Stomach (tissue), 4 donors: ENCODE measurements around the gene IGHMBP2.

Experiments used
- CTCF ChIP-seq, 7 experiments: fragments of 450-650 bp in 4 of 7; fragments of 200-600 bp in 3 of 7; sonication (generic) in 3 of 7; IDR thresholded peaks; one replicate each; pipeline ENCODE4 v1.5.1; 2016 to 2019; ENCODE audit warnings: antibody characterized with exemption in 7 of 7, control low read depth in 2 of 7, mild to moderate bottlenecking in 1 of 7
- EP300 ChIP-seq: sonication (generic); formaldehyde crosslinking; IDR thresholded peaks from one replicate; pipeline ENCODE4 v1.6.1; 2017; ENCODE audit warnings: antibody characterized with exemption
- POLR2A ChIP-seq, 4 donors: fragments of 450-650 bp; IDR thresholded peaks; one replicate each; pipeline ENCODE4 v1.6.1; 2016; ENCODE audit warnings: antibody characterized with exemption in 4 of 4, control low read depth in 2 of 4, mild to moderate bottlenecking in 1 of 4, moderate library complexity in 1 of 4
- POLR2AphosphoS5 ChIP-seq, 3 donors: sonication (generic); formaldehyde crosslinking; IDR thresholded peaks; one replicate each; pipeline ENCODE4 v1.6.1; 2016; ENCODE audit warnings: antibody characterized with exemption in 3 of 3

- TF ChIP-seq CTCF (IDR thresholded peaks at IDR 0.05) (no peak), POLR2A (IDR thresholded peaks at IDR 0.05) (no peak), POLR2AphosphoS5 (IDR thresholded peaks at IDR 0.05) (no peak), EP300 (no peak)
These were observed 72.9 kb downstream of the IGHMBP2 start for GRCh38 chr11:68976563-68976962.
